Bronchial epithelial cell (primary cell): ENCODE data around the gene TSR1. TPM values are rescaled to one million over a fixed set of nuclear protein-coding genes. Genes with fewer than 3 reads are reported as not detected.

ENCODE experiments used
- DNase-seq: peaks from one replicate; pipeline ENCODE4 v3.0.0-alpha.2; 2010; ENCODE audit warnings: low read depth
- FAIRE-seq: peaks from 2 replicates; lab custom pipeline; 2011; peaks lifted over from hg19 to GRCh38; lab: Jason Lieb, UNC
- H3K27me3 ChIP-seq: 2 replicates; pipeline ENCODE4 v1.5.1; 2011; ENCODE audit warnings: low read length; ENCODE audit not compliant: control insufficient read depth, insufficient read depth
- H3K36me3 ChIP-seq: 2 replicates; pipeline ENCODE4 v1.5.1; 2011; ENCODE audit warnings: low read length; ENCODE audit not compliant: control insufficient read depth, insufficient read depth
- H3K4me3 ChIP-seq: 2 replicates; pipeline ENCODE4 v1.5.1; 2011; ENCODE audit warnings: mild to moderate bottlenecking, low read depth, low read length, control low read depth
- total RNA-seq: library from RNA; depleted of rRNA; stranded (reverse); fragments of >200 nt; gene quantifications from 2 replicates; pipeline ENCODE4 v1.2.1, GENCODE V29; 2014
- TF ChIP-seq, protein P1 (sequence below): IDR thresholded peaks from 2 replicates; pipeline ENCODE4 v1.5.1; 2011; ENCODE audit warnings: mild to moderate bottlenecking, moderate library complexity, low read length, control low read depth, inconsistent platforms; ENCODE audit not compliant: insufficient read depth, severe bottlenecking

TSR1 gene
- total RNA-seq, 1 donor from 2014 or later = 72.1 TPM

DNA sequence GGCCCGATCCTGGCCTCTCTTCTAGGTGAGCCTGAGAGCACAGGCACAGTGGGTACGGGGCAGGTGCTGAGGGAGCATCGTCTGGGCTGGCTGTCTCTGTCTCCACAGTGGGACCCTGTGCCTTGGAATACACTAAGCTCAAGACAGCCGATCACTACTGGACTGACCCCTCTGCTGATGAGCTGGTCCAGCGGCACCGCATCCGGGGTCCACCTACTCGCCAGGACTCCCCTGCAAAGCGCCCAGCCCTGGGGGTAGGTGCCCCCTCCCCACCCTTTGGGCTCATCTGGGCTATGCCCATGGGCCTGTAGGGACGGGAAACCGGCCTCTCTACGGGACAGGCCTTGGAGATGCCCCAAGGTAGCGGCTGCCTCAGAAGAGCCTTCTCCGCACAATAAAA is 26.6 kb upstream of the TSR1 start:
- no peak for FAIRE-seq
- no peak for DNase-seq
- Histone ChIP-seq H3K27me3 (no peaks in the 10 kb centered on the region), H3K4me3 (no peak overlapping the region), H3K36me3 (peaks cover 19% of the 10 kb centered on the region)
- TF ChIP-seq, protein P1, sequence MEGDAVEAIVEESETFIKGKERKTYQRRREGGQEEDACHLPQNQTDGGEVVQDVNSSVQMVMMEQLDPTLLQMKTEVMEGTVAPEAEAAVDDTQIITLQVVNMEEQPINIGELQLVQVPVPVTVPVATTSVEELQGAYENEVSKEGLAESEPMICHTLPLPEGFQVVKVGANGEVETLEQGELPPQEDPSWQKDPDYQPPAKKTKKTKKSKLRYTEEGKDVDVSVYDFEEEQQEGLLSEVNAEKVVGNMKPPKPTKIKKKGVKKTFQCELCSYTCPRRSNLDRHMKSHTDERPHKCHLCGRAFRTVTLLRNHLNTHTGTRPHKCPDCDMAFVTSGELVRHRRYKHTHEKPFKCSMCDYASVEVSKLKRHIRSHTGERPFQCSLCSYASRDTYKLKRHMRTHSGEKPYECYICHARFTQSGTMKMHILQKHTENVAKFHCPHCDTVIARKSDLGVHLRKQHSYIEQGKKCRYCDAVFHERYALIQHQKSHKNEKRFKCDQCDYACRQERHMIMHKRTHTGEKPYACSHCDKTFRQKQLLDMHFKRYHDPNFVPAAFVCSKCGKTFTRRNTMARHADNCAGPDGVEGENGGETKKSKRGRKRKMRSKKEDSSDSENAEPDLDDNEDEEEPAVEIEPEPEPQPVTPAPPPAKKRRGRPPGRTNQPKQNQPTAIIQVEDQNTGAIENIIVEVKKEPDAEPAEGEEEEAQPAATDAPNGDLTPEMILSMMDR = no peak

DNA sequence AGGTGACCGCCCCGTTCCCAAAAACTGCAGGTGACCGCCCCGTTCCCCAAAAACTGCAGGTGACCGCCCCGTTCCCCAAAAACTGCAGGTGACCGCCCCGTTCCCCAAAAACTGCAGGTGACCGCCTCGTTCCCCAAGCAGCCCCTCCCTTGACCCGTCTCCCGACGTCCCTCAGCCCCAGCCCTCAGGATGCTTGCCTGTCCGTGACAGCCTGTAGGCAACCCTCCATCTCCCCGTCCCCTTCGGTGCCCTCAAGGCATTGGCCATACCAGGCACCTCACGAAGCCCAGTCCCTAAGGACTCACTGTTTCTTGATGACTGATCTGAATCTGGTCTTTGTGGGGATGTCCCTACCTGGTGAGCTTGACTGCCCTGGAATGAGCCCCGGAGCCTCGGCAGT is 26.2 kb upstream of the TSR1 start:
- Histone ChIP-seq H3K36me3 (peaks cover 19% of the 10 kb centered on the region), H3K27me3 (no peaks in the 10 kb centered on the region), H3K4me3 (no peak overlapping the region)
- FAIRE-seq (no peak), DNase-seq (no peak)
- TF ChIP-seq, protein P1 = no peak

DNA sequence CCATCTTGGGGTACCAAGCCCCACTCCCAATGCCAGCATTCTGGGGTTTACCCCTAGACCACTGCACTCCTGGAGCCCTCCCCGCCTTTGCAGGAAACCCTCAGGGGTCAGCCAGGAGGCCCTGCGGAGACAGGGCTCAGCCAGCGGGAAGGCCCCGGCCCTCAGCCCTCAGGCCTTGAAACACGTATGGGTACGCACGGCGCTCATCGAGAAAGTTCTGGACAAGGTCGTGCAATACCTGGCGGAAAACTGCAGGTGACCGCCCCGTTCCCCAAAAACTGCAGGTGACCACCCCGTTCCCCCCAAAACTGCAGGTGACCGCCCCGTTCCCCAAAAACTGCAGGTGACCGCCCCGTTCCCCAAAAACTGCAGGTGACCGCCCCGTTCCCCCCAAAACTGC is 25.8 kb upstream of the TSR1 start:
- peaks cover 19% of the 10 kb centered on the region for H3K36me3 ChIP-seq
- TF ChIP-seq, protein P1 = no peak
- no peaks in the 10 kb centered on the region for H3K27me3 ChIP-seq
- DNase-seq (no peak), FAIRE-seq (no peak)
- no peak overlapping the region for H3K4me3 ChIP-seq

- FAIRE-seq = no peak
- TF ChIP-seq, protein P1 = no peak
These were observed 24.9 kb upstream of the TSR1 start for GRCh38 chr17:2361010-2361760.

GRCh38 chr17:2357931-2358434 is 21.7 kb upstream of the TSR1 start:
- Histone ChIP-seq H3K27me3 (no peaks in the 10 kb centered on the region), H3K36me3 (peaks cover 7% of the 10 kb centered on the region), H3K4me3 (no peak overlapping the region)
- TF ChIP-seq, protein P1 = no peak
- no peak for DNase-seq
- FAIRE-seq = no peak

More at GRCh38 chr17:2361010-2361760, 24.9 kb upstream of the TSR1 start:
- no peaks in the 10 kb centered on the region for H3K27me3 ChIP-seq
- no peak for DNase-seq
- peaks cover 17% of the 10 kb centered on the region for H3K36me3 ChIP-seq
- H3K4me3 ChIP-seq = no peak overlapping the region
